LNCAP (cell line): ENCODE measurements around the gene SYN1.

Source experiments
- CTCF ChIP-seq: fragments of 450-650 bp; IDR thresholded peaks from 2 replicates; pipeline ENCODE4 v1.5.1; 2017; ENCODE audit warnings: mild to moderate bottlenecking

The SYN1 gene

GRCh38 chrX:47631676-47632075, 12.0 kb upstream of the SYN1 start:
- no peak for TF ChIP-seq CTCF

GRCh38 chrX:47629419-47630200, 10.0 kb upstream of the SYN1 start, which contains the start of gene CFP:
CFP (minus strand) TSS chrX:47629930; CDS start chrX:47629844, 86 bp downstream.
- TF ChIP-seq CTCF = no peak

- no peak for TF ChIP-seq CTCF
Measured at GRCh38 chrX:47628982-47629381, 9.3 kb upstream of the SYN1 start.

GRCh38 chrX:47625365-47625764, 5.7 kb upstream of the SYN1 start:
- no peak for TF ChIP-seq CTCF

- no peak for TF ChIP-seq CTCF
Measured at GRCh38 chrX:47623540-47624027, 3.9 kb upstream of the SYN1 start.

GRCh38 chrX:47621851-47622250, 2.2 kb upstream of the SYN1 start:
- TF ChIP-seq CTCF = no peak

- TF ChIP-seq CTCF = no peak
Measured at GRCh38 chrX:47620303-47620685, 637 bp upstream of the SYN1 start.
